Gastroesophageal sphincter (tissue), 4 donors: ENCODE data around the gene ATP6V1C2. TPM values are rescaled to one million over a fixed set of nuclear protein-coding genes. Genes with fewer than 3 reads are reported as not detected.

Experiments
- ATAC-seq: fragments of 150-250 bp; one replicate; pipeline ENCODE4 v1.9.1; 2016; ENCODE audit warnings: mild to moderate bottlenecking, moderate library complexity
- H3K27ac ChIP-seq, 4 donors: fragments of 200-600 bp; sonication (generic) in 3 of 4; 1 replicate in 3 of 4; 2 replicates in 1 of 4; pipeline ENCODE4 v1.5.1; 2016 to 2019
- H3K27me3 ChIP-seq: fragments of 200-600 bp; sonication (generic); one replicate; pipeline ENCODE4 v1.5.1; 2019
- H3K36me3 ChIP-seq, 2 donors: fragments of 200-600 bp; sonication (generic); one replicate each; pipeline ENCODE4 v1.5.1; 2019; ENCODE audit warnings: control low read depth in 1 of 2
- H3K4me1 ChIP-seq, 3 donors: fragments of 200-600 bp; sonication (generic); 1 replicate in 2 of 3; 2 replicates in 1 of 3; pipeline ENCODE4 v1.5.1; 2016 to 2019; ENCODE audit warnings: control low read depth in 2 of 3
- H3K4me3 ChIP-seq, 2 donors: fragments of 200-600 bp; sonication (generic); one replicate each; pipeline ENCODE4 v1.5.1; 2019; ENCODE audit warnings: mild to moderate bottlenecking in 1 of 2, moderate library complexity in 1 of 2
- H3K9me3 ChIP-seq, 3 donors: fragments of 200-600 bp; sonication (generic); one replicate each; pipeline ENCODE4 v1.5.1; 2017 to 2019; ENCODE audit warnings: control low read depth in 2 of 3
- CTCF ChIP-seq, 4 experiments: fragments of 200-600 bp in 2 of 4; fragments of 450-650 bp in 2 of 4; sonication (generic) in 1 of 4; IDR thresholded peaks; one replicate each; pipeline ENCODE4 v1.5.1; 2017 to 2019; ENCODE audit warnings: antibody characterized with exemption in 4 of 4, mild to moderate bottlenecking in 2 of 4, moderate library complexity in 2 of 4
- EP300 ChIP-seq: sonication (generic); formaldehyde crosslinking; IDR thresholded peaks from one replicate; pipeline ENCODE4 v1.6.1; 2017; ENCODE audit warnings: antibody characterized with exemption, mild to moderate bottlenecking
- POLR2A ChIP-seq, 2 donors: fragments of 450-650 bp; IDR thresholded peaks; one replicate each; pipeline ENCODE4 v1.6.1; 2017; ENCODE audit warnings: antibody characterized with exemption in 2 of 2, mild to moderate bottlenecking in 2 of 2, moderate library complexity in 1 of 2
- POLR2AphosphoS5 ChIP-seq: sonication (generic); formaldehyde crosslinking; IDR thresholded peaks from one replicate; pipeline ENCODE4 v1.6.1; 2017; ENCODE audit warnings: antibody characterized with exemption
- WGBS, 2 donors: methylation state at CpG; one replicate each; pipeline ENCODE4 v1.1.5; 2018; ENCODE audit warnings: low coverage in 1 of 2; 5-methylcytosine and 5-hydroxymethylcytosine counted together
- total RNA-seq, 4 donors: library from RNA; depleted of rRNA; stranded (reverse); fragments of >200 nt; gene quantifications; one replicate each; pipeline ENCODE4 v1.1.0, GENCODE V29; 2016

ATP6V1C2 gene
- total RNA-seq, 4 donors from 2014 or later = 0.42 to 0.45 TPM; not detected in 2

DNA sequence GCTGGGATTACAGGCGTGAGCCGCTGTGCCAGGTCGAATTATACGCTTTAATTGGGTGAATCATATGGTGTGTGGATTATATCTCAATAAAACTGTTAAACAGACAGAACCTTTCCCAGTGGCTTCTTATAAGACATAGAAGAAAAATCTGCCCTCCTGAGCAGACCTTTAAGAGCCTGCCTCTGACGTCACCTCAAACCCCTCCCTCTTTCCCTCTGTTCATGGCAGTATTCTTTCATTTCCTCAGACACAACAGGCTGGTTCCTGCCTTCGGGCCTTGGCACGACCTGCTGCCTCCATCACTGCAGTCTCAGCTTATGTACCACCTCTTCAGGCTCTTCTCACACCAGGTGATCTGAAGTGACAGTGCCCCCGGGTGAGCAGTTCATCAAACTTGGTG is 105.2 kb downstream of the ATP6V1C2 start:
- H3K4me1 ChIP-seq = no peaks in the 10 kb centered on the region
- H3K9me3 ChIP-seq = no peaks in the 10 kb centered on the region
- no peak overlapping the region for H3K27ac ChIP-seq
- peaks cover 58% of the 10 kb centered on the region for H3K27me3 ChIP-seq
- no peak for TF ChIP-seq CTCF (IDR thresholded peaks at IDR 0.05)
- no peak for TF ChIP-seq POLR2AphosphoS5
- TF ChIP-seq EP300 = no peak
- no peak for TF ChIP-seq POLR2A (IDR thresholded peaks at IDR 0.05)
- H3K36me3 ChIP-seq = no peaks in the 10 kb centered on the region
- 80 to 81% methylated on average over 2 to 8 of the region's 8 CpGs for WGBS, 2 donors
- ATAC-seq = no peak
- no peak overlapping the region for H3K4me3 ChIP-seq

- Histone ChIP-seq H3K9me3 (no peaks in the 10 kb centered on the region), H3K4me1 (peaks cover 0 to 9% (median 5%) of the 10 kb centered on the region in 3 donors), H3K36me3 (no peaks in the 10 kb centered on the region), H3K27ac (no peak overlapping the region), H3K4me3 (no peak overlapping the region), H3K27me3 (peaks cover 73% of the 10 kb centered on the region)
- WGBS, 2 donors = 75% methylated on average over 2 of the region's 11 CpGs; no CpG with 5 or more reads in 1 of the 2 donors
- TF ChIP-seq EP300 (no peak), POLR2AphosphoS5 (no peak), CTCF (IDR thresholded peaks at IDR 0.05) (no peak), POLR2A (IDR thresholded peaks at IDR 0.05) (no peak)
- no peak for ATAC-seq
Measured at GRCh38 chr2:10828346-10828745, 106.9 kb downstream of the ATP6V1C2 start.

DNA sequence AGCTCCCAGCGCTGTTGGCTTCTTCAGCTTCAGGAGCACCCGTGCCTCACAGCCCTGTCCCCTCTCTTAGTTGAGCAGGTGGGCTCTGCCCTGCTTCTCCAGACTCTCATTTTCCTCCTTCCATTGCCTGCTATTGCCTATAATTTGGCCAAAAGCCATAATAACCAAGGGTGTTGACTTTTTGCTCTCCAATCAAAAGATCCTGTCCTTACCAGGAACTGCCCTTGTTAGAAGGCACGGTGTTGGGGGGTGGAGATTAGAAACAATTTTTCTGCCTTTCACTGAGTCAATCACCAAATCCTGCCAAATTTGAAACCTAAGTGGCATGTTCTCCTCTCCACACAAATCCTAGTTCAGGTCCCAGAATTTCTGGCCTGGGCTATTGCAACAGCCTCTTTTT is 107.9 kb downstream of the ATP6V1C2 start:
- Histone ChIP-seq H3K36me3 (no peaks in the 10 kb centered on the region), H3K27me3 (peaks cover 68% of the 10 kb centered on the region), H3K4me3 (no peak overlapping the region), H3K27ac (no peak overlapping the region), H3K4me1 (peaks cover 0 to 9% (median 5%) of the 10 kb centered on the region in 3 donors), H3K9me3 (no peaks in the 10 kb centered on the region)
- no peak for ATAC-seq
- no peak for TF ChIP-seq POLR2AphosphoS5
- TF ChIP-seq POLR2A (IDR thresholded peaks at IDR 0.05) = no peak
- TF ChIP-seq CTCF (IDR thresholded peaks at IDR 0.05) = no peak
- no peak for TF ChIP-seq EP300
- WGBS, 2 donors = 53 to 70% methylated on average over 2 to 3 of the region's 3 CpGs

GRCh38 chr2:10830203-10830602 is 108.8 kb downstream of the ATP6V1C2 start:
- WGBS, 2 donors = 87% methylated on average over 3 of the region's 8 CpGs; no CpG with 5 or more reads in 1 of the 2 donors
- H3K36me3 ChIP-seq = no peaks in the 10 kb centered on the region
- ATAC-seq = no peak
- H3K27ac ChIP-seq = no peak overlapping the region
- H3K4me3 ChIP-seq = no peak overlapping the region
- no peaks in the 10 kb centered on the region for H3K9me3 ChIP-seq
- TF ChIP-seq EP300 (no peak), POLR2A (IDR thresholded peaks at IDR 0.05) (no peak), CTCF (IDR thresholded peaks at IDR 0.05) (no peak), POLR2AphosphoS5 (no peak)
- H3K27me3 ChIP-seq = peaks cover 69% of the 10 kb centered on the region
- peaks cover 0 to 11% (median 7%) of the 10 kb centered on the region in 3 donors for H3K4me1 ChIP-seq

DNA sequence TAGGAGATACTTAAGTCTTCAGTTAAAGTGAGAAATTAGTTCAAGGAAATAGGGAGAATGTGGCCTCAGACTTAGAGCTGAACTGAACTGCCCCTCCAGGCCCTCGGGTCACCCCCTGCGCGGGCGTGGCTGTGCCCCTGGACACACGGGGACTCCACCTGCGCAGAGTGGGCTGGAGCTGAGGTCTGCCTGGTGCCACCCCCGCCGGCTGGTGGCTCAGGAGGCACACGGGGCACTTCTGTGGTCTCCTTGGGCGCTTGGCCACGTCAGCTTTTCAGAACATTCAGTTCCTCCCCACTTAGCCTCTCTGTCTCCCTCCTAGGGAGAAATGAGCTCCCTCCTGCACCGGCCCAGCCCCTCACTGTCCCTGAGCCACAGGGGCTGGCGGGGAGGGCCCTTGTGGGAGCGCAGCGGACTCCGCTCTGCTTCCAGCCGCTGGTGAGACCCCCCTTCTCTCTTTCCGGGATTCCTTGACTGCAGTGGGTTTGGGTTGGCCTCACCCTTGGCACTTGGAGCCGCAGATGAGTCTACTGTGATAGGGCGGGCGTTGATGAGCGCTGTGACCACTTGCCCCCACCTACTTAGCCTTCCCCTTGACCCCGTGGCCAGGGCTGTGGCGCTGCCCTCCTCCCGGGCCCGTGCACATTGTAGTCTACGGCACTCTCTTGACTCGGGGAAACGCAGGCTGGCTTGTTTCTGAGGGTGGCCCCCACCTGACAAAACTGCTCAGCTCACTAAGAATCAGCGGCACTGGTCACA is 109.4 kb downstream of the ATP6V1C2 start:
- H3K4me3 ChIP-seq = no peak overlapping the region
- no peaks in the 10 kb centered on the region for H3K9me3 ChIP-seq
- WGBS, 2 donors = 75 to 100% methylated on average over 4 to 11 of the region's 30 CpGs
- peaks cover 73% of the 10 kb centered on the region for H3K27me3 ChIP-seq
- no peaks in the 10 kb centered on the region for H3K36me3 ChIP-seq
- H3K4me1 ChIP-seq = peaks cover 0 to 16% (median 11%) of the 10 kb centered on the region in 3 donors
- TF ChIP-seq CTCF (IDR thresholded peaks at IDR 0.05) = no peak
- no peak for TF ChIP-seq POLR2AphosphoS5
- no peak for TF ChIP-seq POLR2A (IDR thresholded peaks at IDR 0.05)
- no peak for TF ChIP-seq EP300
- no peak for ATAC-seq
- H3K27ac ChIP-seq = no peak overlapping the region
